GM12878 (cell line): Measurements from ENCODE around the gene ZNF417. TPM values are rescaled to one million over a fixed set of nuclear protein-coding genes. Genes with fewer than 3 reads are reported as not detected.

ENCODE experiments used
- ATAC-seq: fragments of 200-7000 bp; cut with Tn5 transposase; 3 replicates; pipeline ENCODE4 v1.9.1; 2020; ENCODE audit warnings: mild to moderate bottlenecking, moderate library complexity
- BruUV-seq: library from RNA; stranded (reverse); fragments of 400-500 nt; replicated peaks from 2 replicates; lab custom pipeline; 2021; lab: Mats Ljungman, UMichigan
- CTCF ChIA-PET: fragments of 300-600 bp; sonication (Branson Sonifier 250); formaldehyde crosslinking; extraction: SDS; loops from one replicate; lab custom pipeline; 2021; ENCODE audit warnings: inconsistent platforms; lab: Yijun Ruan, JAX
- POLR2A ChIA-PET: fragments of 350-600 bp; formaldehyde crosslinking; extraction: SDS; loops from one replicate; lab custom pipeline; 2021; ENCODE audit warnings: inconsistent platforms; lab: Charles Lee
- RAD21 ChIA-PET: fragments of 300-600 bp; sonication (Branson Sonifier 250); formaldehyde crosslinking; loops from one replicate; lab custom pipeline; 2023; ENCODE audit warnings: antibody characterized with exemption; ENCODE audit not compliant: unreplicated experiment; lab: Charles Lee
- SMC1A ChIA-PET: fragments of 300-600 bp; sonication (Branson Sonifier 250); formaldehyde crosslinking; loops from one replicate; lab custom pipeline; 2023; ENCODE audit not compliant: unreplicated experiment, uncharacterized antibody; lab: Charles Lee
- DNase-seq: peaks from one replicate; pipeline ENCODE4 v3.0.0-alpha.2; 2011; ENCODE audit warnings: low read depth, low spot score
- FAIRE-seq: peaks from 3 replicates; lab custom pipeline; 2011; peaks lifted over from hg19 to GRCh38; lab: Jason Lieb, UNC
- H2AFZ ChIP-seq: 2 replicates; pipeline ENCODE4 v1.6.0; 2011; ENCODE audit warnings: low read depth, low read length, control low read depth; ENCODE audit not compliant: control insufficient read depth
- H3K27ac ChIP-seq: 2 replicates; pipeline ENCODE4 v1.5.1; 2011; ENCODE audit warnings: control low read depth; ENCODE audit not compliant: control insufficient read depth, insufficient read depth
- H3K27me3 ChIP-seq, 2 experiments: replicated peaks in 1 of 2; 2 replicates each; pipeline versions ENCODE4 v1.6.0 to v1.6.1; 2011; ENCODE audit warnings: low read length in 1 of 2; ENCODE audit not compliant: control insufficient read depth in 2 of 2, insufficient read depth in 2 of 2
- H3K36me3 ChIP-seq, 2 experiments: 2 replicates each; pipeline ENCODE4 v1.5.1; 2011; ENCODE audit warnings: low read length in 1 of 2; ENCODE audit not compliant: control insufficient read depth in 2 of 2, insufficient read depth in 2 of 2
- H3K4me1 ChIP-seq: 2 replicates; pipeline ENCODE4 v1.6.1; 2011; ENCODE audit warnings: mild to moderate bottlenecking, low read length, moderate library complexity, mixed read lengths; ENCODE audit not compliant: control insufficient read depth, insufficient read depth
- H3K4me2 ChIP-seq: 2 replicates; pipeline ENCODE4 v1.6.0; 2011; ENCODE audit warnings: control low read depth; ENCODE audit not compliant: control insufficient read depth, insufficient read depth
- H3K4me3 ChIP-seq: fragments of 200-600 bp; sonication (generic); 2 replicates; pipeline ENCODE4 v1.5.1; 2016
- H3K79me2 ChIP-seq: 2 replicates; pipeline ENCODE4 v1.6.0; 2011; ENCODE audit warnings: low read length; ENCODE audit not compliant: control insufficient read depth, insufficient read depth
- H3K9ac ChIP-seq: 2 replicates; pipeline ENCODE4 v1.8.0; 2011; ENCODE audit warnings: low read length, control low read depth, mixed read lengths; ENCODE audit not compliant: control insufficient read depth, insufficient read depth
- H3K9me3 ChIP-seq: replicated peaks from 3 replicates; pipeline ENCODE4 v1.5.1; 2011; ENCODE audit warnings: mild to moderate bottlenecking, low read length; ENCODE audit not compliant: control insufficient read depth, insufficient read depth
- H4K20me1 ChIP-seq: 2 replicates; pipeline ENCODE4 v1.6.0; 2011; ENCODE audit not compliant: control insufficient read depth, insufficient read depth
- BCL11A ChIP-seq: IDR thresholded peaks from 2 replicates; pipeline ENCODE4 v1.6.1; 2011; ENCODE audit warnings: low read depth, low read length
- CHD1 ChIP-seq: IDR thresholded peaks from 2 replicates; pipeline ENCODE4 v1.6.1; 2012; ENCODE audit warnings: low read depth, low read length, improper control_type of control experiment
- HDAC6 ChIP-seq: fragments of 200-600 bp; sonication (generic); IDR thresholded peaks from one replicate; pipeline ENCODE4 v1.8.0; 2017; ENCODE audit warnings: antibody characterized with exemption; ENCODE audit not compliant: unreplicated experiment
- HDGF ChIP-seq: fragments of 450-650 bp; IDR thresholded peaks from 2 replicates; pipeline ENCODE4 v1.6.1; 2016; ENCODE audit warnings: antibody characterized with exemption
- NFXL1 ChIP-seq: fragments of 450-650 bp; IDR thresholded peaks from 2 replicates; pipeline ENCODE4 v1.6.1; 2017; ENCODE audit warnings: antibody characterized with exemption, mild to moderate bottlenecking, borderline replicate concordance
- SMAD5 ChIP-seq: IDR thresholded peaks from 2 replicates; pipeline ENCODE4 v1.6.1; 2016; ENCODE audit warnings: antibody characterized with exemption, low read depth
- SMARCA5 ChIP-seq: fragments of 450-650 bp; IDR thresholded peaks from 2 replicates; pipeline ENCODE4 v1.6.1; 2017; ENCODE audit warnings: mild to moderate bottlenecking
- TCF3 ChIP-seq: IDR thresholded peaks from 2 replicates; pipeline ENCODE4 v1.6.1; 2012; ENCODE audit warnings: low read depth, mild to moderate bottlenecking, low read length, borderline replicate concordance; ENCODE audit not compliant: insufficient read depth
- WGBS: methylation state at CpG from one replicate; pipeline ENCODE4 v1.1.6; 2016; ENCODE audit warnings: low lambda C conversion rate; ENCODE audit not compliant: insufficient replicate concordance, insufficient coverage; ENCODE audit errors: missing lambda C conversion rate; 5-methylcytosine and 5-hydroxymethylcytosine counted together
- in situ Hi-C: fragments of 300-500 bp; cut with MboI; formaldehyde crosslinking; loops from 9 replicates; pipeline ENCODE4 v1.14.3; 2018; ENCODE audit warnings: mixed read lengths
- intact Hi-C: fragments of 100-400 bp; cut with micrococcal nuclease; formaldehyde crosslinking; loops from one replicate; pipeline ENCODE4 v1.14.2; 2022; ENCODE audit not compliant: unreplicated experiment
- polyA plus RNA-seq, 11 experiments: library from polyadenylated mRNA; depleted of rRNA in 4 of 11; unstranded in 6 of 11; stranded (reverse) in 5 of 11; fragments of >200 nt; fragmentation: Nextera tagmentation in 4 of 11; fragmentation: Illumina TruSeq in 1 of 11; extraction: Ambion mirVana in 4 of 11; extraction: Trizol in 1 of 11; gene quantifications; 1 replicate in 1 of 11; 2 replicates in 10 of 11; pipeline versions ENCODE4 v1.2.1 to v1.2.3, GENCODE V29; 2011 to 2016; ENCODE audit warnings: inconsistent platforms in 2 of 11, missing spikeins in 2 of 11, low read depth in 1 of 11
- total RNA-seq, 4 experiments: library from RNA; depleted of rRNA in 3 of 4; stranded (reverse); fragments of >200 nt in 3 of 4; fragmentation: Illumina TruSeq in 1 of 4; extraction: Trizol in 1 of 4; gene quantifications; 2 replicates each; pipeline versions ENCODE4 v1.2.1 to v1.2.3, GENCODE V29; 2013 to 2021
- TF ChIP-seq, protein P1 (sequence below): IDR thresholded peaks from 2 replicates; pipeline ENCODE4 v1.6.1; 2011; ENCODE audit warnings: mild to moderate bottlenecking, low read depth, low read length, moderate library complexity; ENCODE audit not compliant: insufficient replicate concordance
- TF ChIP-seq, protein P2 (sequence below): fragments of 450-650 bp; IDR thresholded peaks from 2 replicates; pipeline ENCODE4 v1.6.1; 2017; ENCODE audit warnings: mild to moderate bottlenecking

The ZNF417 gene
- total and polyA plus RNA-seq, 10 of the 15 experiments (the other 5 are each of a cell fraction or from before 2014, with no cell fraction given), result 1.3 to 13.6 (median 6.5) TPM

DNA sequence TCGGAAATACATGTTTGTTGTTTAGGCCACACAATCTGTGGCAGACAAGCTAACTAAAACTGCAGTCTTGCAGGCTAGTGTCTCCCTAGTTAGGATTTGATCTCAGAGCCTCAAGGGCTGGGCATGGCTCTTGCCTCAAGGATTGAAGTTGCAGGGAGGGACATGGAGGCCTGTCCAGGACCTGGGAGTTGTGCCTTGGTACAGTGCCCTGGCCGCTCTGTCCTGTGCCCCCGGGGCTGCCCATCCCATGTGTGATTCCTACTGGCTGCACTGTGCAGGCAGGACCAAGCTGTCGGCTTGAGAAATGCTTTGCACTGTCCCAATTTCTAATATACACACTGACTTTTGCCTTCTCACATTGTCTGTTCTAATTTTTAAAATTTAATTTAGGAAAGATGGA lies 38.6 kb upstream of the ZNF417 start:
- no peak overlapping the region for H2AFZ ChIP-seq
- no TSS peak for BruUV-seq
- 50% methylated on average over 4 of the region's 4 CpGs for WGBS
- H3K4me1 ChIP-seq, result no peaks in the 10 kb centered on the region
- H3K9me3 ChIP-seq, result peaks cover 9% of the 10 kb centered on the region; the same call in 2 of the 3 replicates
- no peak overlapping the region for H3K4me2 ChIP-seq
- DNase-seq (no peak), ATAC-seq (no peak), FAIRE-seq (no peak)
- H3K4me3 ChIP-seq, result no peak overlapping the region
- no peaks in the 10 kb centered on the region for H3K27me3 ChIP-seq
- no peaks in the 10 kb centered on the region for H3K36me3 ChIP-seq
- intact Hi-C loops, result no loop called here
- H3K79me2 ChIP-seq, result no peaks in the 10 kb centered on the region
- H3K27ac ChIP-seq, result no peak overlapping the region
- no peak overlapping the region for H3K9ac ChIP-seq
- H4K20me1 ChIP-seq, result no peaks in the 10 kb centered on the region
- TF ChIP-seq NFXL1 (no peak), HDGF (no peak), HDAC6 (no peak), BCL11A (no peak), SMARCA5 (no peak), SMAD5 (no peak), TCF3 (no peak), CHD1 (no peak)
- TF ChIP-seq, protein P1, sequence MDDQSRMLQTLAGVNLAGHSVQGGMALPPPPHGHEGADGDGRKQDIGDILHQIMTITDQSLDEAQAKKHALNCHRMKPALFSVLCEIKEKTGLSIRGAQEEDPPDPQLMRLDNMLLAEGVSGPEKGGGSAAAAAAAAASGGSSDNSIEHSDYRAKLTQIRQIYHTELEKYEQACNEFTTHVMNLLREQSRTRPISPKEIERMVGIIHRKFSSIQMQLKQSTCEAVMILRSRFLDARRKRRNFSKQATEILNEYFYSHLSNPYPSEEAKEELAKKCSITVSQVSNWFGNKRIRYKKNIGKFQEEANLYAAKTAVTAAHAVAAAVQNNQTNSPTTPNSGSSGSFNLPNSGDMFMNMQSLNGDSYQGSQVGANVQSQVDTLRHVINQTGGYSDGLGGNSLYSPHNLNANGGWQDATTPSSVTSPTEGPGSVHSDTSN, result no peak
- TF ChIP-seq, protein P2, sequence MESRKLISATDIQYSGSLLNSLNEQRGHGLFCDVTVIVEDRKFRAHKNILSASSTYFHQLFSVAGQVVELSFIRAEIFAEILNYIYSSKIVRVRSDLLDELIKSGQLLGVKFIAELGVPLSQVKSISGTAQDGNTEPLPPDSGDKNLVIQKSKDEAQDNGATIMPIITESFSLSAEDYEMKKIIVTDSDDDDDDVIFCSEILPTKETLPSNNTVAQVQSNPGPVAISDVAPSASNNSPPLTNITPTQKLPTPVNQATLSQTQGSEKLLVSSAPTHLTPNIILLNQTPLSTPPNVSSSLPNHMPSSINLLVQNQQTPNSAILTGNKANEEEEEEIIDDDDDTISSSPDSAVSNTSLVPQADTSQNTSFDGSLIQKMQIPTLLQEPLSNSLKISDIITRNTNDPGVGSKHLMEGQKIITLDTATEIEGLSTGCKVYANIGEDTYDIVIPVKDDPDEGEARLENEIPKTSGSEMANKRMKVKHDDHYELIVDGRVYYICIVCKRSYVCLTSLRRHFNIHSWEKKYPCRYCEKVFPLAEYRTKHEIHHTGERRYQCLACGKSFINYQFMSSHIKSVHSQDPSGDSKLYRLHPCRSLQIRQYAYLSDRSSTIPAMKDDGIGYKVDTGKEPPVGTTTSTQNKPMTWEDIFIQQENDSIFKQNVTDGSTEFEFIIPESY, result no peak
- ChIA-PET CTCF (no interaction called here), POLR2A (no interaction called here), RAD21 (no interaction called here), SMC1A (no interaction called here)
- in situ Hi-C loops, result no loop called here
